Panc1 (cell line): ENCODE data around the gene ABHD2.

Experiments
- TCF7L2 ChIP-seq: IDR thresholded peaks from 2 replicates; pipeline ENCODE4 v1.6.1; 2011; ENCODE audit warnings: mild to moderate bottlenecking, low read depth, low read length, inconsistent platforms
- TF ChIP-seq, protein P1 (sequence below): fragments of 450-650 bp; IDR thresholded peaks from 2 replicates; pipeline ENCODE4 v1.5.1; 2017; ENCODE audit warnings: mild to moderate bottlenecking

DNA sequence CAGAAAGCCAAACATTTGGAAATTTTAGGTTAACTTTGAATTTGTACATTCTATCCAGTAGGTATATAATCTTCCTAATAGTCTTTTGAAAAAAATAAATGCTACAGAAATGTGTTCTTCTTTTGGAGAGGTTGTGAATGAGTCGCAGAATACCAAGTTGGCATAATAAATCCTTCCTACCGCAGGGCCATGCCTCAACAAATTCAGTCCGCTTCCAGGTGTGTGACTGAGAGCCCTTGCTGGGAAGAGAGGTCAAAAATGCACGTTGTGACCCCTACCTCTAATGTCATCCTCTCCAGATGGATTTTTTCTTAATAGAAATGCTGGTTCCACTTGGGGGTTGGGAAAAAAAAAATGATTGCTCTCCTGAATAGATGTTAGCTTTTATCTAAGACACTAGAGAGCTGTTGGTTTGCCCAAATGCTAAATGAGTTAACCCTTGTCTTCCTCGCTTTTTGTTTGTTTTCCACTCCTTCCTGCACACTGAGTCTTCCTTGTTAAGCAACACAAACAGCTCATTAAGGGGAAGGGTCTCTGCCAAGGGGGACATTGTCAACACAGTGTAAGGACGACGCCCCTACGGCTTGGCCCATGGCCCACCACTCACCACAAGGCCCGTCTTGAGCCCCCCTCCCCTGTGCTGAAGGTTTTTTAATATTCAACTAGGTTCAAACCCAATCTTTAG, 99.2 kb downstream of the ABHD2 start:
- TF ChIP-seq, protein P1, sequence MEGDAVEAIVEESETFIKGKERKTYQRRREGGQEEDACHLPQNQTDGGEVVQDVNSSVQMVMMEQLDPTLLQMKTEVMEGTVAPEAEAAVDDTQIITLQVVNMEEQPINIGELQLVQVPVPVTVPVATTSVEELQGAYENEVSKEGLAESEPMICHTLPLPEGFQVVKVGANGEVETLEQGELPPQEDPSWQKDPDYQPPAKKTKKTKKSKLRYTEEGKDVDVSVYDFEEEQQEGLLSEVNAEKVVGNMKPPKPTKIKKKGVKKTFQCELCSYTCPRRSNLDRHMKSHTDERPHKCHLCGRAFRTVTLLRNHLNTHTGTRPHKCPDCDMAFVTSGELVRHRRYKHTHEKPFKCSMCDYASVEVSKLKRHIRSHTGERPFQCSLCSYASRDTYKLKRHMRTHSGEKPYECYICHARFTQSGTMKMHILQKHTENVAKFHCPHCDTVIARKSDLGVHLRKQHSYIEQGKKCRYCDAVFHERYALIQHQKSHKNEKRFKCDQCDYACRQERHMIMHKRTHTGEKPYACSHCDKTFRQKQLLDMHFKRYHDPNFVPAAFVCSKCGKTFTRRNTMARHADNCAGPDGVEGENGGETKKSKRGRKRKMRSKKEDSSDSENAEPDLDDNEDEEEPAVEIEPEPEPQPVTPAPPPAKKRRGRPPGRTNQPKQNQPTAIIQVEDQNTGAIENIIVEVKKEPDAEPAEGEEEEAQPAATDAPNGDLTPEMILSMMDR, result no peak
- no peak for TF ChIP-seq TCF7L2
